Vagina (tissue), 2 donors: ENCODE results near the gene IPO5. TPM values are rescaled to one million over a fixed set of nuclear protein-coding genes. Genes with fewer than 3 reads are reported as not detected.

ENCODE experiments used
- DNase-seq, 2 donors: peaks; one replicate each; pipeline ENCODE4 v3.0.0-alpha.2; 2017; ENCODE audit errors: extremely low spot score in 2 of 2
- H3K27ac ChIP-seq: fragments of 200-600 bp; sonication (generic); one replicate; pipeline ENCODE4 v1.5.1; 2019
- H3K27me3 ChIP-seq: fragments of 200-600 bp; sonication (generic); one replicate; pipeline ENCODE4 v1.5.1; 2019
- H3K36me3 ChIP-seq, 2 donors: fragments of 200-600 bp; sonication (generic); one replicate each; pipeline ENCODE4 v1.5.1; 2017 to 2019
- H3K4me1 ChIP-seq: fragments of 200-600 bp; sonication (generic); one replicate; pipeline ENCODE4 v1.5.1; 2019
- H3K4me3 ChIP-seq, 2 donors: fragments of 200-600 bp; sonication (generic); 1 replicate in 1 of 2; 2 replicates in 1 of 2; pipeline ENCODE4 v1.5.1; 2016 to 2019
- H3K9me3 ChIP-seq: fragments of 200-600 bp; sonication (generic); one replicate; pipeline ENCODE4 v1.5.1; 2019
- POLR2A ChIP-seq, 2 donors: fragments of 450-650 bp; IDR thresholded peaks; one replicate each; pipeline ENCODE4 v1.6.1; 2017; ENCODE audit warnings: antibody characterized with exemption in 2 of 2, mild to moderate bottlenecking in 2 of 2, moderate library complexity in 2 of 2
- POLR2AphosphoS5 ChIP-seq, 2 donors: sonication (generic); formaldehyde crosslinking; IDR thresholded peaks; one replicate each; pipeline ENCODE4 v1.9.0; 2017; ENCODE audit warnings: antibody characterized with exemption in 2 of 2, mild to moderate bottlenecking in 2 of 2, low read depth in 1 of 2; ENCODE audit not compliant: insufficient read depth in 1 of 2
- intact Hi-C: fragments of 100-400 bp; cut with DNase I; formaldehyde crosslinking; loops from one replicate; pipeline ENCODE4 v1.15.1; 2023
- small RNA-seq: library from RNA; depleted of rRNA; stranded (forward); fragments of <200 nt; gene quantifications from one replicate; pipeline ENCODE3, GENCODE V24; 2016
- total RNA-seq: library from RNA; depleted of rRNA; stranded (reverse); fragments of >200 nt; gene quantifications from one replicate; pipeline ENCODE4 v1.2.3, GENCODE V29; 2016
- TF ChIP-seq, protein P1 (sequence below), 3 experiments: fragments of 450-650 bp in 2 of 3; fragments of 200-600 bp in 1 of 3; sonication (generic) in 1 of 3; IDR thresholded peaks; one replicate each; pipeline ENCODE4 v1.5.1; 2017 to 2019; ENCODE audit warnings: antibody characterized with exemption in 3 of 3, mild to moderate bottlenecking in 2 of 3, moderate library complexity in 2 of 3

The IPO5 gene
- total RNA-seq, 1 donor from 2014 or later = 79.1 TPM

DNA sequence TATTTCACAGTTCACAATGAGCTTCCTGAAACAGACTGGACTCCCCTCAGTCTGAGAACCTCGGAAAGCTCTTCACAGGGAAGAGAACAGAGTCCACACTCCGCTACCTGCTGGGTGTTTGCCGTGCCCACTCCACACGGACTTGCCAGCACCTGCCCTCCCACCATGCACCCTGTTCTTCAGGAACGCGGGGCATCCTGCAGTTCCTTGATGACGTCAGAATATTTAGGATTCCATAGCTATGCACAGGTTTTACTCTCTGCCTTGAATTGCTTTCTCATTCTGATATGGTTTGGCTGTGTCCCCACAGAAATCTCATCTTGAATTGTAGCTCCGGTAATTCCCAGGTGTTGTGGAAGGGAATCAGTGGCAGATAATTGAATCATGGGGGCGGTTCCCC, 115.0 kb downstream of the IPO5 start:
- TF ChIP-seq POLR2AphosphoS5 (IDR thresholded peaks at IDR 0.05; ENCODE audit: insufficient read depth in 1 of 2, low read depth in 1 of 2) (no peak), POLR2A (IDR thresholded peaks at IDR 0.05) (no peak)
- TF ChIP-seq, protein P1, sequence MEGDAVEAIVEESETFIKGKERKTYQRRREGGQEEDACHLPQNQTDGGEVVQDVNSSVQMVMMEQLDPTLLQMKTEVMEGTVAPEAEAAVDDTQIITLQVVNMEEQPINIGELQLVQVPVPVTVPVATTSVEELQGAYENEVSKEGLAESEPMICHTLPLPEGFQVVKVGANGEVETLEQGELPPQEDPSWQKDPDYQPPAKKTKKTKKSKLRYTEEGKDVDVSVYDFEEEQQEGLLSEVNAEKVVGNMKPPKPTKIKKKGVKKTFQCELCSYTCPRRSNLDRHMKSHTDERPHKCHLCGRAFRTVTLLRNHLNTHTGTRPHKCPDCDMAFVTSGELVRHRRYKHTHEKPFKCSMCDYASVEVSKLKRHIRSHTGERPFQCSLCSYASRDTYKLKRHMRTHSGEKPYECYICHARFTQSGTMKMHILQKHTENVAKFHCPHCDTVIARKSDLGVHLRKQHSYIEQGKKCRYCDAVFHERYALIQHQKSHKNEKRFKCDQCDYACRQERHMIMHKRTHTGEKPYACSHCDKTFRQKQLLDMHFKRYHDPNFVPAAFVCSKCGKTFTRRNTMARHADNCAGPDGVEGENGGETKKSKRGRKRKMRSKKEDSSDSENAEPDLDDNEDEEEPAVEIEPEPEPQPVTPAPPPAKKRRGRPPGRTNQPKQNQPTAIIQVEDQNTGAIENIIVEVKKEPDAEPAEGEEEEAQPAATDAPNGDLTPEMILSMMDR (IDR thresholded peaks at IDR 0.05) = no peak
- Histone ChIP-seq H3K27me3 (no peaks in the 10 kb centered on the region), H3K9me3 (no peaks in the 10 kb centered on the region), H3K36me3 (no peaks in the 10 kb centered on the region), H3K27ac (no peak overlapping the region), H3K4me1 (no peaks in the 10 kb centered on the region), H3K4me3 (no peak overlapping the region)
- intact Hi-C loops = no loop called here
- DNase-seq = no peak

DNA sequence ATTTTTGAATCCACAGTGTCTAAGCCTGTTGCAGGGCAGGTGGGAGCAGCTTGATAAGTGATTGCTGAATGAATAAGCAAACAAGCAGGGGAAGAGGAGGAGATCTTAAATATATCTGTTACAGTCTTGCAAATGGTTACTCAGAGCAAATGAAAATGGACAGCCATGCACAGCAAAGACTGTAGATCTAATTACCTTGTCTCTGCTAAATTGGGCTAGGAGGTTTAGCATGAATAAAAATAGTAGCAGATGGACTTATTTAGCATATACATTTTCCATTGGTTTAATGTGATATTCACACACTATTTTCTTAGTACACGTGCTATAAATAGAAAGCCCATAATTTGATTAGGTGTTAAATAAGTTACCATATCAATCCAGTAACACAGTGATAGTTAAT, 116.5 kb downstream of the IPO5 start:
- Histone ChIP-seq H3K27ac (no peak overlapping the region), H3K36me3 (no peaks in the 10 kb centered on the region), H3K27me3 (no peaks in the 10 kb centered on the region), H3K9me3 (no peaks in the 10 kb centered on the region), H3K4me1 (no peaks in the 10 kb centered on the region), H3K4me3 (no peak overlapping the region)
- TF ChIP-seq, protein P1 (IDR thresholded peaks at IDR 0.05) = no peak
- TF ChIP-seq POLR2AphosphoS5 (IDR thresholded peaks at IDR 0.05; ENCODE audit: insufficient read depth in 1 of 2, low read depth in 1 of 2) (no peak), POLR2A (IDR thresholded peaks at IDR 0.05) (no peak)
- intact Hi-C loops = no loop called here
- no peak for DNase-seq

DNA sequence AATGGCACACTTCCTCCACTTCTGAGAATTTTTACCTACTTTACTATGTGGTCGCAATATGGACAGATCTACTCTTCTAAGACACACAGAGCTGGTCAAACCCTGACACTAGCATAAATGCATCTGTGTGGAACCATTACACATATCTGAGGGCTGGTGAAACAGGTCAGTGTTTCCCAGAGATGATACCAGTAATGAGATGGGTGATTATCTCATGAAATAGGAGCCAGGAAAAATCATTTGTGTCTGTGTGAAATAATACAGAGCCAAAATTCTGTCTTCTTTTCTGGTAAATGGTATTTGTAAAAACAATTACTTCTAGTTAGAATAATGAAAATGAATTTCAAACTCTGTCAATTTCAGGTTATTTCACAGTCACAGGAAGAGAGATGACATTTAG, 117.8 kb downstream of the IPO5 start:
- Histone ChIP-seq H3K36me3 (no peaks in the 10 kb centered on the region), H3K9me3 (no peaks in the 10 kb centered on the region), H3K4me3 (no peak overlapping the region)

DNA sequence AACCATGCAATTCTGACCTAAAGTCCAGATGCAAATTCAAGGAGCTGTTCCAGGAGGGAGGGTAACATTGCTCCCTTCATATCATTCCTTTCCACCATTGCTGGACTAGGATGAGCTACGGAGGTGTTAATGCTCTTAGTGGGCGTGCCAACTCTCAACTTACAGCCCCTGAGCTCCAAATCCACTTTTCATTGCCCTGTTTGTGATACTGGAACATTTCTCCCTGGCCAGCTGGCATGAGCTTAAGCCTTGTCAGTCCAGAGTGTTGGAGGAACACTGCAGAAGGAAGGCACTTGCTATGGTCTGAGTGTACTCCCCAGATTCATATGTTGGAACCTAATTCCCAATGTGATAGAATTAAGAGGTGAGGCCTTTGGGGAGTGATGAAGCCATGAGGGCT, 119.0 kb downstream of the IPO5 start:
- TF ChIP-seq POLR2AphosphoS5 (IDR thresholded peaks at IDR 0.05; ENCODE audit: insufficient read depth in 1 of 2, low read depth in 1 of 2) (no peak), POLR2A (IDR thresholded peaks at IDR 0.05) (no peak)
- TF ChIP-seq, protein P1 (IDR thresholded peaks at IDR 0.05) = no peak
- Histone ChIP-seq H3K4me3 (no peak overlapping the region), H3K27ac (no peak overlapping the region), H3K4me1 (no peaks in the 10 kb centered on the region), H3K9me3 (no peaks in the 10 kb centered on the region), H3K36me3 (no peaks in the 10 kb centered on the region), H3K27me3 (no peaks in the 10 kb centered on the region)
- intact Hi-C loops = no loop called here
- DNase-seq = no peak

More for the DNA sequence above, 117.8 kb downstream of the IPO5 start:
- H3K27me3 ChIP-seq = no peaks in the 10 kb centered on the region
- TF ChIP-seq POLR2A (IDR thresholded peaks at IDR 0.05) = no peak
- no peak for TF ChIP-seq POLR2AphosphoS5 (IDR thresholded peaks at IDR 0.05; ENCODE audit: insufficient read depth in 1 of 2, low read depth in 1 of 2)
- TF ChIP-seq, protein P1 (IDR thresholded peaks at IDR 0.05) = no peak
- DNase-seq = no peak
- H3K4me1 ChIP-seq = no peaks in the 10 kb centered on the region
- intact Hi-C loops = no loop called here
- H3K27ac ChIP-seq = no peak overlapping the region

Small RNA genes lying within 50 kb of the gene (small RNA-seq; reads per million reads assigned to genes)
- gene FTLP8 = not detected

Other genes with a start within 250 kb of the IPO5 start
- gene FARP1, start 189.4 kb downstream of the IPO5 start, total RNA-seq = 17.7 TPM
- not detected for gene RNF113B, start 223.6 kb downstream of the IPO5 start, total RNA-seq